ENCODE data around the gene KRT28. TPM values are rescaled to one million over a fixed set of nuclear protein-coding genes. Genes with fewer than 3 reads are reported as not detected.
"Not testable (repeated sequence)": the region's sequence is repeated elsewhere in the genome, so short reads cannot be mapped to it uniquely, and the experiment has no call there.

KRT28 gene
- total and polyA plus RNA-seq, 2 of the 8 experiments (the other 6 are each of a cell fraction or from before 2014, with no cell fraction given) = not detected

GRCh38 chr17:40814657-40815056 lies 14.9 kb upstream of the KRT28 start:
- H3K4ac ChIP-seq (replicated peaks; ENCODE audit: insufficient read length, low read depth, low read length); H3K23ac ChIP-seq (ENCODE audit: insufficient read length); H3K36me3 ChIP-seq (ENCODE audit: control insufficient read depth in 2 of 4, insufficient read depth in 4 of 4, low read length in 3 of 4); H3K9ac ChIP-seq (replicated peaks in 1 of 4; ENCODE audit: extremely low read depth in 1 of 4, low read depth in 3 of 4, low read length in 3 of 4); H3K56ac ChIP-seq (replicated peaks; ENCODE audit: insufficient read length, low read depth, low read length); H3K4me2 ChIP-seq (ENCODE audit: insufficient read depth in 1 of 2, low read depth in 2 of 2, low read length in 2 of 2); H4K91ac ChIP-seq (replicated peaks; ENCODE audit: insufficient read length, low read length); H2BK20ac ChIP-seq (ENCODE audit: low read length); POLR2A ChIA-PET (ENCODE audit: partially characterized antibody); H3K9me3 ChIP-seq (ENCODE audit: insufficient read depth in 2 of 2, low read depth in 1 of 2, low read length in 1 of 2); H2AFZ ChIP-seq (ENCODE audit: low read length); H2BK15ac ChIP-seq (ENCODE audit: low read length); H3K79me2 ChIP-seq (ENCODE audit: control insufficient read depth in 1 of 2, insufficient read depth in 2 of 2, low read length in 2 of 2); H2BK12ac ChIP-seq (ENCODE audit: low read depth, low read length); H3K79me1 ChIP-seq (ENCODE audit: low read depth, low read length); CTCF ChIA-PET (ENCODE audit: partially characterized antibody); H3K14ac ChIP-seq (ENCODE audit: insufficient read length); H4K20me1 ChIP-seq (replicated peaks in 1 of 2; ENCODE audit: control insufficient read depth in 1 of 2, insufficient read depth in 2 of 2, low read length in 2 of 2); H3K18ac ChIP-seq (ENCODE audit: extremely low read depth, low read length); H3K23me2 ChIP-seq (ENCODE audit: low read depth, low read length); H3K4me3 ChIP-seq (ENCODE audit: extremely low read depth in 1 of 4, insufficient read depth in 2 of 4, low read depth in 3 of 4, low read length in 4 of 4); H2BK120ac ChIP-seq (replicated peaks; ENCODE audit: low read depth, low read length); H4K5ac ChIP-seq (ENCODE audit: insufficient read length, low read depth, low read length); H3K4me1 ChIP-seq (replicated peaks in 1 of 4; ENCODE audit: control insufficient read depth in 3 of 4, insufficient read depth in 4 of 4, low read length in 3 of 4); H2AK5ac ChIP-seq (ENCODE audit: low read depth, low read length); H2BK5ac ChIP-seq (ENCODE audit: low read depth, low read length); H4K8ac ChIP-seq (ENCODE audit: extremely low read depth, insufficient read depth, low read length); DNase-seq (ENCODE audit: low read depth in 1 of 2, low spot score in 2 of 2); FAIRE-seq; H3K27ac ChIP-seq (ENCODE audit: low read depth, low read length); H3K27me3 ChIP-seq (replicated peaks in 1 of 4; ENCODE audit: control insufficient read depth in 3 of 4, extremely low read depth in 1 of 4, insufficient read depth in 3 of 4, low read length in 3 of 4): not testable (repeated sequence)
- 94% methylated on average over 3 of the region's 3 CpGs; no CpG with 5 or more reads in 1 of the 2 experiments for WGBS, 2 experiments (ENCODE audit: extremely low coverage in 1 of 2, insufficient coverage in 1 of 2, insufficient read length in 1 of 2, insufficient replicate concordance in 2 of 2, low coverage in 1 of 2, low lambda C conversion rate in 2 of 2, missing lambda C conversion rate in 1 of 2)
